22Rv1 (cell line): ENCODE data around the gene TEX22.
"Not testable (repeated sequence)": the region's sequence is repeated elsewhere in the genome, so short reads cannot be mapped to it uniquely, and the experiment has no call there.

Experiments
- H3K27ac ChIP-seq: fragments of 450-650 bp; 2 replicates; pipeline ENCODE4 v1.5.1; 2017
- CTCF ChIP-seq: fragments of 450-650 bp; IDR thresholded peaks from 2 replicates; pipeline ENCODE4 v1.5.1; 2017; ENCODE audit warnings: mild to moderate bottlenecking
- ZFX ChIP-seq: fragments of 450-650 bp; IDR thresholded peaks from 2 replicates; pipeline ENCODE4 v1.6.1; 2017; ENCODE audit warnings: antibody characterized with exemption, borderline replicate concordance

Gene TEX22

GRCh38 chr14:105358943-105359342 is 39.4 kb upstream of the TEX22 start:
- no peak overlapping the region for H3K27ac ChIP-seq
- TF ChIP-seq CTCF (no peak), ZFX (no peak)

- not testable (repeated sequence) for H3K27ac ChIP-seq
Observed at GRCh38 chr14:105361412-105361811, 36.9 kb upstream of the TEX22 start.

- no peak overlapping the region for H3K27ac ChIP-seq
- TF ChIP-seq CTCF = no peak
- no peak for TF ChIP-seq ZFX
Observed at GRCh38 chr14:105363847-105364708, 34.3 kb upstream of the TEX22 start.

- TF ChIP-seq ZFX = no peak
- no peak for TF ChIP-seq CTCF
- H3K27ac ChIP-seq = no peak overlapping the region
Observed at GRCh38 chr14:105365101-105365500, 33.2 kb upstream of the TEX22 start.

- no peak overlapping the region for H3K27ac ChIP-seq
- no peak for TF ChIP-seq CTCF
- no peak for TF ChIP-seq ZFX
Observed at GRCh38 chr14:105365681-105366080, 32.7 kb upstream of the TEX22 start.

- no peak overlapping the region for H3K27ac ChIP-seq
- TF ChIP-seq CTCF = no peak
- no peak for TF ChIP-seq ZFX
Observed at GRCh38 chr14:105366386-105367074, 31.8 kb upstream of the TEX22 start.

- TF ChIP-seq CTCF = no peak
- H3K27ac ChIP-seq = no peak overlapping the region
Observed at GRCh38 chr14:105367116-105368031, 31.0 kb upstream of the TEX22 start.
